Tibial nerve (tissue), 4 donors: ENCODE data around the gene FBLN1. TPM values are rescaled to one million over a fixed set of nuclear protein-coding genes. Genes with fewer than 3 reads are reported as not detected.
A peak's percentile ranks its signal among the peaks of the same experiment; 100 is the strongest.
"Not testable (repeated sequence)": the region's sequence is repeated elsewhere in the genome, so short reads cannot be mapped to it uniquely, and the experiment has no call there.

Experiments used
- DNase-seq, 2 donors: peaks; one replicate each; pipeline ENCODE4 v3.0.0-alpha.2; 2019; ENCODE audit warnings: low spot score in 2 of 2
- H3K27ac ChIP-seq, 4 donors: fragments of 200-600 bp; sonication (generic) in 3 of 4; one replicate each; pipeline ENCODE4 v1.5.1; 2017 to 2019; ENCODE audit warnings: mild to moderate bottlenecking in 1 of 4
- H3K27me3 ChIP-seq, 2 donors: fragments of 200-600 bp; sonication (generic) in 1 of 2; one replicate each; pipeline versions ENCODE4 v1.5.1 to v1.6.0; 2017 to 2019
- H3K36me3 ChIP-seq, 3 donors: fragments of 200-600 bp; sonication (generic); one replicate each; pipeline ENCODE4 v1.5.1; 2018 to 2019
- H3K4me1 ChIP-seq, 4 donors: fragments of 200-600 bp; sonication (generic) in 3 of 4; one replicate each; pipeline ENCODE4 v1.5.1; 2017 to 2019
- H3K4me3 ChIP-seq, 4 donors: fragments of 200-600 bp; sonication (generic) in 3 of 4; one replicate each; pipeline ENCODE4 v1.5.1; 2017 to 2019; ENCODE audit warnings: mild to moderate bottlenecking in 1 of 4, moderate library complexity in 1 of 4
- H3K9me3 ChIP-seq, 4 donors: fragments of 200-600 bp; sonication (generic) in 3 of 4; one replicate each; pipeline ENCODE4 v1.5.1; 2017 to 2019
- CTCF ChIP-seq, 5 experiments: fragments of 200-600 bp in 3 of 5; fragments of 450-650 bp in 2 of 5; sonication (generic) in 3 of 5; IDR thresholded peaks; one replicate each; pipeline ENCODE4 v1.5.1; 2016 to 2019; ENCODE audit warnings: antibody characterized with exemption in 5 of 5, mild to moderate bottlenecking in 3 of 5, moderate library complexity in 2 of 5
- EP300 ChIP-seq, 2 donors: sonication (generic); formaldehyde crosslinking; IDR thresholded peaks; one replicate each; pipeline ENCODE4 v1.6.1; 2017; ENCODE audit warnings: antibody characterized with exemption in 2 of 2, mild to moderate bottlenecking in 1 of 2
- POLR2A ChIP-seq, 2 donors: fragments of 450-650 bp; IDR thresholded peaks; one replicate each; pipeline ENCODE4 v1.6.1; 2017; ENCODE audit warnings: antibody characterized with exemption in 2 of 2, mild to moderate bottlenecking in 2 of 2, moderate library complexity in 2 of 2
- WGBS, 2 donors: methylation state at CpG; one replicate each; pipeline ENCODE4 v1.1.5; 2018; 5-methylcytosine and 5-hydroxymethylcytosine counted together
- total RNA-seq, 4 donors: library from RNA; depleted of rRNA; stranded (reverse); fragments of >200 nt; gene quantifications; one replicate each; pipeline ENCODE4 v1.1.0, GENCODE V29; 2016

Gene FBLN1
- total RNA-seq, 4 donors from 2014 or later: 172 to 1,145 (median 351) TPM

- peak overlapping the region; percentile 23 to 79 (median 73) for H3K27ac ChIP-seq
- H3K4me3 ChIP-seq: no peak overlapping the region
- peaks cover 0 to 9% (median 0%) of the 10 kb centered on the region in 3 donors for H3K36me3 ChIP-seq
- DNase-seq: peak; percentile 54 to 56
- peaks cover 0 to 62% (median 23%) of the 10 kb centered on the region in 4 donors for H3K4me1 ChIP-seq
- TF ChIP-seq POLR2A (IDR thresholded peaks at IDR 0.05) (no peak), EP300 (IDR thresholded peaks at IDR 0.05) (no peak), CTCF (IDR thresholded peaks at IDR 0.05) (peak in 1 of 5 experiments; percentile 19)
- WGBS, 2 donors: 52 to 73% methylated on average over 21 to 30 of the region's 30 CpGs
- H3K9me3 ChIP-seq: no peaks in the 10 kb centered on the region
- H3K27me3 ChIP-seq: no peaks in the 10 kb centered on the region
Observed at GRCh38 chr22:45552580-45553350, 50.1 kb downstream of the FBLN1 start.

- Histone ChIP-seq H3K9me3 (no peaks in the 10 kb centered on the region), H3K4me3 (no peak overlapping the region), H3K36me3 (peaks cover 0 to 3% (median 0%) of the 10 kb centered on the region in 3 donors), H3K27me3 (no peaks in the 10 kb centered on the region), H3K27ac (peak overlapping the region in 3 of 4 donors; percentile 73 to 79 (median 73)), H3K4me1 (peaks cover 0 to 56% (median 23%) of the 10 kb centered on the region in 4 donors)
- peak in 1 of 2 donors; percentile 48 for TF ChIP-seq EP300 (IDR thresholded peaks at IDR 0.05)
- TF ChIP-seq CTCF (IDR thresholded peaks at IDR 0.05): peak; percentile 72 to 95 (median 93)
- no peak for TF ChIP-seq POLR2A (IDR thresholded peaks at IDR 0.05)
- DNase-seq: peak; percentile 64 to 67
- 22 to 27% methylated on average over 21 to 23 of the region's 23 CpGs for WGBS, 2 donors
Observed at GRCh38 chr22:45553351-45554039, 50.8 kb downstream of the FBLN1 start.

GRCh38 chr22:45554040-45554406 is 51.3 kb downstream of the FBLN1 start:
- no peak for DNase-seq
- no peaks in the 10 kb centered on the region for H3K27me3 ChIP-seq
- no peak overlapping the region for H3K4me3 ChIP-seq
- H3K9me3 ChIP-seq: no peaks in the 10 kb centered on the region
- H3K36me3 ChIP-seq: no peaks in the 10 kb centered on the region
- TF ChIP-seq EP300 (IDR thresholded peaks at IDR 0.05) (no peak), CTCF (IDR thresholded peaks at IDR 0.05) (peak in 1 of 5 experiments; percentile 21)
- peaks cover 0 to 51% (median 23%) of the 10 kb centered on the region in 4 donors for H3K4me1 ChIP-seq
- WGBS, 2 donors: 48 to 61% methylated on average over 16 of the region's 16 CpGs
- peak overlapping the region in 3 of 4 donors; percentile 28 to 73 (median 54) for H3K27ac ChIP-seq

GRCh38 chr22:45554861-45555260 is 52.2 kb downstream of the FBLN1 start:
- Histone ChIP-seq H3K4me3 (no peak overlapping the region), H3K36me3 (no peaks in the 10 kb centered on the region), H3K27me3 (no peaks in the 10 kb centered on the region), H3K9me3 (peaks cover 0 to 6% (median 0%) of the 10 kb centered on the region in 4 donors), H3K4me1 (peaks cover 0 to 42% (median 23%) of the 10 kb centered on the region in 4 donors), H3K27ac (peak overlapping the region in 1 of 4 donors; percentile 54)
- TF ChIP-seq POLR2A (IDR thresholded peaks at IDR 0.05) (no peak), EP300 (IDR thresholded peaks at IDR 0.05) (no peak), CTCF (IDR thresholded peaks at IDR 0.05) (no peak)
- no peak for DNase-seq
- WGBS, 2 donors: 92 to 93% methylated on average over 19 of the region's 19 CpGs

- not testable (repeated sequence) for DNase-seq, H3K4me3 ChIP-seq, H3K27me3 ChIP-seq, H3K27ac ChIP-seq
- peaks cover 0 to 14% (median 5%) of the 10 kb centered on the region in 4 donors for H3K4me1 ChIP-seq
- H3K9me3 ChIP-seq: peaks cover 0 to 19% (median 0%) of the 10 kb centered on the region in 4 donors
- H3K36me3 ChIP-seq: peaks cover 0 to 13% (median 0%) of the 10 kb centered on the region in 3 donors
- WGBS, 2 donors: 84 to 88% methylated on average over 7 of the region's 7 CpGs
Observed at GRCh38 chr22:45557926-45558325, 55.2 kb downstream of the FBLN1 start.

GRCh38 chr22:45560092-45560491 is 57.4 kb downstream of the FBLN1 start:
- Histone ChIP-seq H3K9me3 (peaks cover 0 to 19% (median 0%) of the 10 kb centered on the region in 4 donors), H3K36me3 (peaks cover 0 to 16% (median 0%) of the 10 kb centered on the region in 3 donors)
- H3K4me1 ChIP-seq, H3K27ac ChIP-seq, H3K4me3 ChIP-seq, DNase-seq, H3K27me3 ChIP-seq: not testable (repeated sequence)
- WGBS, 2 donors: 97 to 98% methylated on average over 3 of the region's 3 CpGs

- DNase-seq: not testable (repeated sequence)
- WGBS, 2 donors: 98% methylated on average over 4 of the region's 4 CpGs
- peaks cover 0 to 16% (median 0%) of the 10 kb centered on the region in 3 donors for H3K36me3 ChIP-seq
Observed at GRCh38 chr22:45560761-45561160, 58.1 kb downstream of the FBLN1 start.

More at GRCh38 chr22:45560761-45561160, 58.1 kb downstream of the FBLN1 start:
- not testable (repeated sequence) for H3K4me3 ChIP-seq, H3K27me3 ChIP-seq, H3K4me1 ChIP-seq, H3K27ac ChIP-seq
- peaks cover 0 to 19% (median 0%) of the 10 kb centered on the region in 4 donors for H3K9me3 ChIP-seq
